NCI-H1048 (cell line): ENCODE data around the gene HEMK1.

Experiments used
- DNase-seq: peaks from one replicate; lab custom pipeline; 2025; lab: John Stamatoyannopoulos, UW

Gene HEMK1

GRCh38 chr3:50602595-50603191 is 33.4 kb downstream of the HEMK1 start:
- no peak for DNase-seq

DNA sequence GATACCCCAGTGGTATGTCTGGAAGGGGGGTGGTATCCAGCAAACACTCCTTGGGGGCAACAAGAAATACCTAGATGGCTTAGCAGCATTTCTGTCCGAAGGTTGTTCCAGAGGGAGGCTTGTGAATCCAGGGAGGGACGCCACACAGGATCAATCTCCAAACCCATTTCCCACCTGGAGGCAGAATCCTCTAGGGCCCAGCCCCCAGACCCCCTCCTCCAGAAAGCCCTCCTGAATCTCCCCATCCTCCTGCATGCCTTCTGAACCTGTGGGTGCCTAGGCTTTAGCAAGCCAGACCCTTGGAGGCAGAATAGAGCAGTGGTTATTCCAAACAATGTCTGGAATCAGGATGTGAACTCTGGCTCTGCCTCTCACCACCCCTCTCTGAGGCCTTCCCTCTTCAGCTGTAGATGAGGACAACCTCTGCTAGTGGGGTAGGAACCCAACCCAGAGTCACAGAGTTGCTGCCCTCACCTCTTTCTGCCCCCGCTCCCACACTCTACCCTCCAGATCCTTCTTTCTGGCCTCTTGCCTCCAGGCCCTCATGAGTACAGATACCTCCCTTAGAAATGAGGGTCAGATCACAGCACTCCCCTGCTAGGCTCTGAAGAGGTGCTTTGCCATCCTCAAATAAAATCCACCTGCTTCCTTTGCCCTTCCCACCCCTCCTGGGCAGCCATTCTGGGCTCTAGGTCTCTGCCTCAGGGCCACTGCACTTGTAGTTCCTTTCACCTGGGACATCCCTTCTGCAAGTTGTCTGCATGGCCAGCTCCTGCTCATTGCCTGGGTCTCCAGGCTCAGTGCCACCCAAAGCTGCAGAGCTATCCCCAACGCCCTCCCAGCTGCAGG is 34.2 kb downstream of the HEMK1 start:
- DNase-seq, result no peak

DNA sequence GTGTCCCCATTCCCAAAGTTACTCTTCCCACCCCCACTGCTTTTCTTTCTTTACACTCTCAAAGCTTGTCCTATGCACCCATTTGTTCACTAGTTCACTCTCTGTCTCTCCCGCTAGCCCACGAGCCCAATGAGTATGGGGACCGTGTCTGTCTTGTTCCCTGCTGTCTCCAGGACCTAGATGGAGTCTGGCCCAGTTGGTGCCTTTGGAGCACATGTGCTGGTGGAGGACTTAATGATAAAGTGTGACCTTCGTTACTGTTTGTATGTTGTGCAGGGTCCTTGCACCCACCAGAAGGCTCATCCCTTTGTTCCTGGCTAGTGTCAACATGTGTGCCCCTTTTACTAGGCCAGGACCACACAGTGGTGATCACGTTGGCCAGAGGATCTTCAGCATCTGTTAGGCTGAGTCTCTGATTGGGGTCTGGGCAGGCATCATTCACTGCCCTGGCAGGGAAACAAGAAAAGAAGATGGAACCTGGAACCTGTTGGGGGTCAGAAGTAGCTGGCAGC is 34.8 kb downstream of the HEMK1 start:
- DNase-seq, result no peak

DNA sequence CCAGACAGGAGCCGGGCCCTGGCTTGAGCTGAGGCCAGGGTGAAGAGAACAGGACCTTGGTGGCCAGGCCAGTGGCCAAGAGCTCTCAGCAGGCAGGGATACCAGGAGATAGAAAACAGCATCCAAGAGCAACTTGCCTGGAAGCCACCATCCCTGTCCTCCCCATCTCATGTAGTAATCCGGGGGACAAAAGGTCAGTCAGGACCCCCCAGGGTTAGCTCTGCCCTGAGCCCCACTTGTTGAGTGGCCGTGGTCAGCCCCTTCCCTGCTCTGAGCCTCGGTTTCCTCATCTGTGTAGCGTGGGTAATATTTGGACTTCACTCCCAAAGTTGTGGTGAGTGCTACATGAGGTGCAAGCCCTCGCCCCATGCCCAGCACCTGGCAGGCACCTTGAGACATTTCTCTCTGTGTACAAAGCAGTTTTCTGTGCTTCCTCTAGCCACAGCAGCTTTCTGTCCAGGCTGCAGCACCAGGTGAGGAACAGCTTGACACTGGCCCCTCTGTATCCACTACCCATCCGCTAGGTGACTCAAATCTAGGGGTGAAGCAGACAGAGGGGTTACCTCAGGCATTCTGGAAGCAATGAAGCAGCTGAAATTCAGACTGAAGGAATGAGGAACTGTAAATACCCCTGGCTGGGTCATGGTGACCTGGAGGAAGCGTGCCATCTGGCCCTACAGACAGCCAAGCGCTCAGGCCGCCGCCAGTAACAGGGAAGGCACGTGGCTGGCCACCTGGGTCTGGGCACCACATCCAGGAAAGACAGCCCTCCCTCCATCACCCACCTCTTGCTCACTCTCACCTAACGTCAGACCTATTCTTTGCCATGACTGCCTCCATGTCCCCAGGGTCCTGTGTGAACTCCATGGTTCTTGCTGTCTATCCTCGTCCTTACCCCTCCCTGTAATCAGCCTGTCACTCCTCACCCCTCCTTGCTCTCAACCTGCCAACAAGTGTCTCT is 35.6 kb downstream of the HEMK1 start:
- DNase-seq, result no peak

- DNase-seq, result no peak
Measured at GRCh38 chr3:50605901-50606326, 36.6 kb downstream of the HEMK1 start.

DNA sequence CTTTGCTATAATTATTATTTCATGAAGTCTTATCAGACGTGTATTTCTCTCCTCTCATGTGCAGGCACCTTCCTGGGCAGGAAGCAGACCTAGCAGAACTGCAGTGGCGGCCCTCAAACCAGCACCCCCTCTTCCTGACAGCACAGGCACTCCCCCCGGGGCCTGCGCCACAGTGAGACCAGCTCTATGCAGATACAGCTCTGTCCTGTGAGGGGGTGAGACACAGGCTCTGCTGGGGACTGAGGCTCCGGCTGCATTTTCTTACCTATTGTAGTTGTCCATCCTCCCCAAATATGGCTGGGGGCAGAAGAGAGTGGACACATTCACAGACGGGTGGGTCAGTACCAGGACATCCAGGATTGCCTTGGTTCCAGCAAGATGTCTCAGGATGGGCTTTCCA is 37.3 kb downstream of the HEMK1 start:
- DNase-seq, result no peak

GRCh38 chr3:50607271-50608091 is 38.2 kb downstream of the HEMK1 start:
- no peak for DNase-seq

DNA sequence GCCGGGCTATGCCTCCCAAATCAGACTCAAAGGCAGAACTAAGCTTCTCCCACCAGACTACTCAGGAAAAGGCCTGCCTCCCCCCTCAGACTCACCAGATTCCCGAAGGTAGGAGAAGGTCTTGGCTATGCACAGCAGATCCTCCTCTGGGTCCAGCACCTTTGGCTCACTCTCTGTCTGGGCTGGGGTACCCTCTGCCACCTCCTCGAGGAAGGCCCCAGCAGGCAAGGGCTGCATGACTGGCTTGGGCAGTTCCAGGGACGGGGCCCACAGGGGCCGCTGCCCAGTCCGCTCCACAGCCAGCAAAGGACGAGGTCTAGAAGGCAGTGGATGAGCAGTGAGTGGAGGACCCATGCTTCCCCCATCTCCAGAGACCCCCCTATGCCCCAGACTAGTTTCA is 39.0 kb downstream of the HEMK1 start:
- DNase-seq, result no peak

DNA sequence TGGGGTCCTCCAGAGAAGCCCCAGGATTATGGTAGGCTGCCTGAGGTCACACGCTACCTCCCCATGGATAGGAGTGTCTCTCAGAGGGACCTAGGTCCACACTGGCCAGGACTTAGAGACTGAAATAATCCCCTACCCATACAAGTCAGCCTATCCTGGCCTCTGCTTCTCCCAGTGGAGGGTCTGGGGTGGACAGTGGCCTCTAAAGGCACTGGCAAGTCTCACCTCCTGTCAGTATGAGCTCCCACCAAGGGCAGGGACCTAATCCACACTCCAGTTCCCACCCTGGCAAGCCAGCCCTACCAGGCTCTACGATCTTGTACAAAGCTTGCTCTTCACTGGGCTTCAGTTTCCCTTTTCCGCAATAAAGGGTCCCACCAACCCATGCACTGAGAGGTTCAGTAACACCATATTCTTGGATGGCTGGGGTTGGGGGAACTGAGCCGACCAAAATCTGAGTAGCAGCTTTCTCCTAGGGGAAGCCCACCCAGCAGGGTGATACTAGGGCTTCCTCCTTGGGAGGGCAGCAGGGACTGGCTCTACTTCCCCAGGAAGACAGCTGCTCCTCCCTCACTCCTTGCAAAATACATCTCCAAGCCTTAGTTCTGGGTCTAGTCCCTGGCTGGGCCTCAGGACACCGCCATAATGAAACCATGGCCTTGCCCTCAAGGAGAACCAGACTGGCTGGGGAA is 39.9 kb downstream of the HEMK1 start:
- DNase-seq, result no peak

DNA sequence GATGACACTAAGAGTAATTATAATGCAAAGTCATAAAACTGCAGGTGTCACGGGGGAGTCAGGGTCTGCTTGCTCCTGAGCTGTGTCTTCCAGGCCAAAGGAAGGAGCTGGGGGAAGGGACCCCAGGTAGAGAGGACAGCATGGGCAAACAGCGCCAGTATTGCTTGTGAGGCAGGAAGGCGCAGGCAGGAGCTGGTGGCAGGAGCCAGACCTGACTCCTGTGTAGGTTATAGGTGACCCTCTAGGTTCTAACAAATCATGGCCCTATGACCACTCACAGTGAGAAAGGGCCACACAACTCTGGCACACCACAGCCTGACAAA is 40.4 kb downstream of the HEMK1 start:
- no peak for DNase-seq

GRCh38 chr3:50610181-50610971 is 41.1 kb downstream of the HEMK1 start:
- no peak for DNase-seq

DNA sequence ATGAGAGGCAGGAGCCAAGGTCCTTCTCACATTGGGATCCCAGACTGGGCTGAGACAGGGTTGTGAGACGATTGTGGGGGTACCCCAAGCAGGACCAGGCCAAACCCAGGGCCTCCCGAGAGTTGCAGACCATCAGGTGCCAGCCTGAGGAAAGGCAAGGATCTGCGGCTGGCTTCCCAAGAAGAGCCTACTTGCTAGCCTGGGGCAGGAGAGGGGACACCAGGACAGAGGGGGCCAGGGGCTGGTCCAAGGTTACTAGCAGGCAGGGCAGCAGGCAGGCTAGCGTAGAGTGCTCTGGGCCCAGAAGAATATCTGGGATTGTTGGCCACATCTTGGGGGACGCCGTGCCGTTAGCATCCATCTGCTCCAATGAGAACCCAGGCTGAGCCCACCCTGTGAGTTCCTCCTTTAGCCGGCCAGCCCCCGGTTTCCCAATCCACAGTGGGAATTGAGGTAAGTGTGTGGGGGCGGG is 41.7 kb downstream of the HEMK1 start:
- DNase-seq, result no peak

- DNase-seq, result peak; percentile 92
Measured at GRCh38 chr3:50611464-50612233, 42.3 kb downstream of the HEMK1 start, which contains the start of gene CISH. Gene CISH (minus strand): TSS chr3:50611774. CDS start chr3:50611650, 124 bp downstream.

DNA sequence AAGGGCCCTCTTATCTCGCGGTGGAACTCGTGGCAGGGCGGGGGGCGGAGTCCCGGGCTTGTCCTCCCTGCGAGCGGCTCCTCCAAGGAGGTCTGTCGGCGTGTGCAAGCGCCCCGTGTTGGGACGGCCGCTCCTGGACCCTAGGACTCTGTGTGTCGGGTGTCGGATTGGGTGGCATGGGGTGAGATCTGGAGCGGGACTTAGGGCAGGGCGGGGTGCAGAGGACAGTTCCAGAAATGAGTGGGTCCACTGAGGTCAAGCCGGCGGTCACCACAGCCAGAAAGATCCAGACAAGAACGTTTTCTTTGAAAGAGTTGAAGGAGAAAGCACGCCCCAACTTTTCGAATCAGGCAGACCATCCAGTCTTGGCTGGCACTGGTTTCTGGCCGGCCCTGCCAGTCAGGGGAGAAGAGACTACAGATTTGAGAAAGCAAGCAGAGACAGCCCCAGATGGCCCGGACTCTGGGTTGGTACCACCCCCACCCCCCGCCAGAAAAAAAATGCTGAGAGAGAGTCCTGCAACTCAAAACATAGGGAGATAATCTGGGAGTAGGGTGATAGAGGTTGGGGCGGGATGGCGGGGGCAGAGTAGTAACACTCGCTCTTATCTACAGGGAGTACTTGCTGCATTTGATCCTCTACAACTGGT is 43.0 kb downstream of the HEMK1 start:
- no peak for DNase-seq

GRCh38 chr3:50612970-50613846 is 43.9 kb downstream of the HEMK1 start:
- DNase-seq, result no peak

DNA sequence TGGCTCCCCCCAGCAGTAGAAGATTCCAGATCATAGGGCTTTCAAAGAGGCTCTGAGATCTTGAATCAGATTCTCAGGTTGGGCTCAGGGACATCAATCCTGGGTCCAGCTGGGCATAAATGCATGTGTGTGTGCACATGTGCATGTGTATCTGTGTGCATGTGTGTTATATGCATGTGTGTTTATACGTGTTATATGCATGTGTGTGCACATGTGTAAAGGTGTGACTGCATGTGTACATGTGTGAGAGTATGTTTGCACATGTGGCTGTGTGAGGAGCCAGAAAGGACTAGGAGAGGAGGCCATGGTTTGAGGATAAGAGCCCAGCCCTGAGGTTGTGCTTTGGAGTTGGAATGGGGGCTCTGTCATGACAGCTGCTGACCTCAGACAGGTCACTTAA is 45.9 kb downstream of the HEMK1 start:
- DNase-seq, result no peak

DNA sequence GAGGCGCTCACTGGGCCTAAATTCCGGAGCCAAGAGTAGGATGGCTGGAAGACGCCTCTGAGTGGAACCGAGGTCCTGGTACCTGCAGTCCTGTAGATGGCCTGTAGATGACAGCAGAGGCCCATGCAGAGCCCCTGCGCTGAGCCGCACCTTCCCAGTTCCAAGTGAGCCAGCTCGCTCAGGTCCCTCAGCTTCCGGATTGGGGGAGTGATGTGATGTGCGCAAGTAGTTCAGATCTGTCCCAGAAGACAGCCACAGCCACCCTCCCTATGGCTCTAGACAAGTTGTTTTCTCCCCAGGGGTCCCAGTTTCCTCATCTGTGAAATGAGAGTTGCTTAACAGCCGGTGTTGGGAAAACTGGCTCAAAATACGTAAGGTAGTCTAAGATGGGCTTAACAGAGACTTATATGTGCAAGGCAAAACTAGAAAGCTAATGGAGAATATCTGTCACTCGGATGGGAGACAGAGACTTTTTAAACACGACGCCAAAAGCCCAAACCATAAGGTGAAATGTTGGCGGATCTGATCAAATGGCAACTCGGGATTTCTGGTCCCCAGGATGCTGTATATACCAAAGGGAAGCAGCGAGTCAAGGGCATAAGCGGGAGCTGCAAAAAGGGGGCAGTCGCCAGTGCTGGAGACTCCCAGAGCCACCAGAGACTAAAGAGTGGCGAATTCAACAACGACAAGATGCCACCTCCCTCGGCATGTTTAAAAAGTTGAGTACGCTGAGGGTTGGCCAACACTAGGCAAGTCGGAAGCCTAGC is 46.9 kb downstream of the HEMK1 start:
- peak; percentile 78 for DNase-seq
